ENCODE results near the gene TM4SF4.

TM4SF4 gene

DNA sequence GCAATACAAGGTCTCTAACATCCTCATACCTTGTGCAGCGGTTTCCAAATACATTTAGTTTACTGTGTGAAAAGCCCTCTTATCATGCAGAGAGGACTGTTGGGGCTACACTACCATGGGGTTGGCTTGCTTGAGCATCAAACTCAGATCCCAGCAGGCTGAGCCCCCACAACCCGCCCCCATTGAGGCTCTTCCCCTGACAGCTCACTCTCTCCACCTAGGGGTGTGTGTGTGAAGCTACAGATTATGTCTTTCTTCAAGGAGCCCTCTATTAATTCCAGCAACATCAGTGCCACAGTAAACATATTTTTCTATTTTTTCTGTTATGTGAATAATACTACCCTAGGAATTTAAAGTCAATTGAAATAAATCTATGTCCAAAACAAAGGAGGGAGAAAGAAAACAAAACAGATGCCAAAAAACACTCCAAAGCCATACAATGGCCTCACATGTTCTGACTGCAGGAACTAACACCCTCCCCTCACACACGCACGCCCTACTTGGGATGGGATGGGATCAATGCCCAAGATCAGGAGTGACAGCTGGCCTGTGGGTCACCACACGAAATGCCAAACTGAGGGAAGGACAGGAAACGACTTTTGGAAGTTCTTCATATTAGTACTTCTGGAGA lies 14.7 kb downstream of the TM4SF4 start:
- Histone ChIP-seq H4K91ac (ENCODE audit: low read depth, low read length) (no peak overlapping the region), H3K36me3 (ENCODE audit: control insufficient read depth in 1 of 2, insufficient read depth in 2 of 2, low read length in 2 of 2) (no peaks in the 10 kb centered on the region), H3K23ac (ENCODE audit: low read length) (no peak overlapping the region), H4K12ac (ENCODE audit: low read depth, low read length) (no peak overlapping the region), H2AFZ (ENCODE audit: insufficient read depth, low read length, poor library complexity) (no peak overlapping the region), H3K18ac (ENCODE audit: low read length) (no peak overlapping the region), H2AK5ac (ENCODE audit: low read length) (no peak overlapping the region), H3K4ac (ENCODE audit: low read depth, low read length) (no peak overlapping the region), H3K9me3 (ENCODE audit: insufficient read depth, low read depth, low read length) (no peaks in the 10 kb centered on the region), H2BK120ac (ENCODE audit: insufficient read depth, low read length, poor library complexity) (no peak overlapping the region), H3K27me3 (ENCODE audit: insufficient read depth, low read length) (no peaks in the 10 kb centered on the region), H3K4me2 (ENCODE audit: low read length) (no peak overlapping the region), H4K8ac (ENCODE audit: low read depth, low read length) (no peak overlapping the region), H3K79me1 (ENCODE audit: low read length) (no peaks in the 10 kb centered on the region), H3K9ac (ENCODE audit: low read length) (no peak overlapping the region), H3K4me1 (ENCODE audit: control insufficient read depth in 1 of 2, insufficient read depth in 2 of 2, low read length in 2 of 2) (no peaks in the 10 kb centered on the region), H3K27ac (ENCODE audit: low read depth, low read length) (no peak overlapping the region), H3K79me2 (ENCODE audit: control insufficient read depth, insufficient read depth, low read length, poor library complexity) (no peaks in the 10 kb centered on the region), H2BK5ac (ENCODE audit: low read depth, low read length, poor library complexity) (no peak overlapping the region), H2BK12ac (ENCODE audit: low read length) (no peak overlapping the region), H3K14ac (ENCODE audit: low read length) (no peak overlapping the region), H3K4me3 (ENCODE audit: low read depth, low read length) (no peak overlapping the region)
- WGBS (ENCODE audit: extremely low coverage, insufficient coverage, insufficient read length): no CpG with 5 or more reads among the region's 6 CpGs
- DNase-seq: peak in 1 of 2 donors; percentile 26

DNA sequence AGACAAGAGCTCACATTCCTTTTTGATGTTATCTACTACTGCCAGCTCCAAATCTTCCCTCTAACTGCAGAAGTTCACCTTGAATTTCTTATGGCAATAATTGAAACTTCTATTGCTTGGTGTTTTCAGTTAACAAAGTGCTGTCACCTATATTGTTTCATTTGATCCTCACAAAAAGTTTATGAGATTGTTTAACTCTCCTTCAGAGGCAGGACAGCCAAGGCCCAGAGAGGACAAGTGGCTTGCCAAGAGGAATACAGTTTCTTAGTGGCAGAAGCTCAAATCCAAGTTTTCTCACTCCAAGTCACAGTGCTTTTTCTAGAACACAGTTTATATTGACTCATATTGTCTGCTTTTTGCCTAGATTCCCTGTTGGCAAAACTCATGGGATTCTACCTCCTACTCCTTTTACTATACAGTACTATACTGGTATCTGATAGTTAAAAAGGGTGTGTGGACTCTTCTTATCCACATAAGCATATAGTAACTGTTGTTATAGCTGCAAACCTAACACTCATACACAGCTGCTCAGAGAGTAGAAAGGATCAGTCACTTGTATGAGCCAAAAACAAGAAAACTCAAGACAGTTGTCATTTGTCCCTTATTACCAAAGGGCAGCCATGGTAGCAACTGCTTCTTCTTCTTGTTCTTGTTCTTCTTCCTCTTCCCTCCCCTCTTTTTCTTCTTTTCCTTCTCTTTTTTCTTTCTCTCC lies 15.9 kb downstream of the TM4SF4 start:
- Histone ChIP-seq H3K79me2 (ENCODE audit: control insufficient read depth, insufficient read depth, low read length, poor library complexity) (no peaks in the 10 kb centered on the region), H4K12ac (ENCODE audit: low read depth, low read length) (no peak overlapping the region), H3K4me2 (ENCODE audit: low read length) (no peak overlapping the region), H3K79me1 (ENCODE audit: low read length) (no peaks in the 10 kb centered on the region), H3K4me1 (ENCODE audit: control insufficient read depth in 1 of 2, insufficient read depth in 2 of 2, low read length in 2 of 2) (no peaks in the 10 kb centered on the region), H3K23ac (ENCODE audit: low read length) (no peak overlapping the region), H3K9ac (ENCODE audit: low read length) (no peak overlapping the region), H3K4ac (ENCODE audit: low read depth, low read length) (no peak overlapping the region), H3K9me3 (ENCODE audit: insufficient read depth, low read depth, low read length) (no peaks in the 10 kb centered on the region), H2BK5ac (ENCODE audit: low read depth, low read length, poor library complexity) (no peak overlapping the region), H3K4me3 (ENCODE audit: low read depth, low read length) (no peak overlapping the region), H2AK5ac (ENCODE audit: low read length) (no peak overlapping the region), H3K36me3 (ENCODE audit: control insufficient read depth in 1 of 2, insufficient read depth in 2 of 2, low read length in 2 of 2) (no peaks in the 10 kb centered on the region), H3K14ac (ENCODE audit: low read length) (no peak overlapping the region), H4K91ac (ENCODE audit: low read depth, low read length) (no peak overlapping the region), H3K18ac (ENCODE audit: low read length) (no peak overlapping the region), H3K27me3 (ENCODE audit: insufficient read depth, low read length) (no peaks in the 10 kb centered on the region), H3K27ac (ENCODE audit: low read depth, low read length) (no peak overlapping the region), H2AFZ (ENCODE audit: insufficient read depth, low read length, poor library complexity) (no peak overlapping the region), H2BK12ac (ENCODE audit: low read length) (no peak overlapping the region), H4K8ac (ENCODE audit: low read depth, low read length) (no peak overlapping the region), H2BK120ac (ENCODE audit: insufficient read depth, low read length, poor library complexity) (no peak overlapping the region)
- DNase-seq: no peak

- Histone ChIP-seq H4K8ac (ENCODE audit: low read depth, low read length) (no peak overlapping the region), H2BK12ac (ENCODE audit: low read length) (no peak overlapping the region), H3K36me3 (ENCODE audit: control insufficient read depth in 1 of 2, insufficient read depth in 2 of 2, low read length in 2 of 2) (no peaks in the 10 kb centered on the region), H3K4ac (ENCODE audit: low read depth, low read length) (no peak overlapping the region), H3K79me2 (ENCODE audit: control insufficient read depth, insufficient read depth, low read length, poor library complexity) (no peaks in the 10 kb centered on the region), H3K23ac (ENCODE audit: low read length) (no peak overlapping the region), H3K4me1 (ENCODE audit: control insufficient read depth in 1 of 2, insufficient read depth in 2 of 2, low read length in 2 of 2) (no peaks in the 10 kb centered on the region), H3K79me1 (ENCODE audit: low read length) (no peaks in the 10 kb centered on the region), H3K14ac (ENCODE audit: low read length) (no peak overlapping the region), H2BK5ac (ENCODE audit: low read depth, low read length, poor library complexity) (no peak overlapping the region), H3K27me3 (ENCODE audit: insufficient read depth, low read length) (no peaks in the 10 kb centered on the region), H2AK5ac (ENCODE audit: low read length) (no peak overlapping the region), H3K4me2 (ENCODE audit: low read length) (no peak overlapping the region), H3K4me3 (ENCODE audit: low read depth, low read length) (no peak overlapping the region), H3K18ac (ENCODE audit: low read length) (no peak overlapping the region), H4K12ac (ENCODE audit: low read depth, low read length) (no peak overlapping the region), H2BK120ac (ENCODE audit: insufficient read depth, low read length, poor library complexity) (no peak overlapping the region), H4K91ac (ENCODE audit: low read depth, low read length) (no peak overlapping the region), H3K9me3 (ENCODE audit: insufficient read depth, low read depth, low read length) (no peaks in the 10 kb centered on the region), H3K27ac (ENCODE audit: low read depth, low read length) (no peak overlapping the region), H3K9ac (ENCODE audit: low read length) (no peak overlapping the region), H2AFZ (ENCODE audit: insufficient read depth, low read length, poor library complexity) (no peak overlapping the region)
- DNase-seq: no peak
- no CpG with 5 or more reads among the region's 8 CpGs for WGBS (ENCODE audit: extremely low coverage, insufficient coverage, insufficient read length)
These were observed 19.0 kb downstream of the TM4SF4 start for GRCh38 chr3:149493315-149494021.

DNA sequence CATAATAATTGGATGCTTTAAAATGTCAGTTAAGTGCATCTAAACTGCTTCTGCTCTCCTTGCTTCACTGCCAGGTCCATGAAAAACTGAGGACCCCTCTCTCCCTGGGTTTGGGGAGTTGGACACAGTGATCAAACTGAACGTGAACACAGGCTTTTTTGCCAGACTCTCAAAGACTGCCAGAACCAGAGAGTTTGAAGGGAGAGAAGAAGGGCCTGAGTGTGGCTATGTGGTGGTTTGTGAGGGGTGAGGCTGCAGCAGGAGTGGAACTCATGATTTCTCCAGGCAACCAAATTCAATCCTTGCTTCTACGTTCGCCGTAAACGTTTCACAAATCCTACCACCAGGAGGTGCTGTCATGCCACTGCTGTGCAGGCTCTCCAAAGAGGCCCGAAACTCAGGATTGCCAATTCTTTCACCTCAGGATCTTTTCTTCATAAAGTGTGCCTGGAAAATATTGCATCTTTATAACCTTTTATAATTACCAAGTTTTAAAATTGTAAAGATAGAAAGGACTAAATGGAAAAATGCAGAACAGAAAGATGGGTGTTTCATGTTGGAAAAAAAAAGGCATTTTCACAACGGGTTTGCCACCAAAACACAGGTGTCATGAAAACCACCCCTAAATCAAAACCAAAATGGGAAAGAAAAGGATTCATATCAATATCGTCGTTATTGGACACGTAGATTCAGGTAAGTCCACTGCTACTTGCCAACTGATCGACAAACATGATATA lies 19.7 kb downstream of the TM4SF4 start:
- peak; percentile 48 to 93 for DNase-seq
- no peaks in the 10 kb centered on the region for H3K27me3 ChIP-seq (ENCODE audit: insufficient read depth, low read length)
- no peak overlapping the region for H3K4me3 ChIP-seq (ENCODE audit: low read depth, low read length)
- no peak overlapping the region for H4K8ac ChIP-seq (ENCODE audit: low read depth, low read length)
- H3K4me1 ChIP-seq (ENCODE audit: control insufficient read depth in 1 of 2, insufficient read depth in 2 of 2, low read length in 2 of 2): no peaks in the 10 kb centered on the region
- H3K36me3 ChIP-seq (ENCODE audit: control insufficient read depth in 1 of 2, insufficient read depth in 2 of 2, low read length in 2 of 2): no peaks in the 10 kb centered on the region
- no peak overlapping the region for H2BK120ac ChIP-seq (ENCODE audit: insufficient read depth, low read length, poor library complexity)
- no peak overlapping the region for H3K14ac ChIP-seq (ENCODE audit: low read length)
- H3K9me3 ChIP-seq (ENCODE audit: insufficient read depth, low read depth, low read length): no peaks in the 10 kb centered on the region
- no peak overlapping the region for H2AFZ ChIP-seq (ENCODE audit: insufficient read depth, low read length, poor library complexity)
- H3K27ac ChIP-seq (ENCODE audit: low read depth, low read length): no peak overlapping the region
- no peak overlapping the region for H4K91ac ChIP-seq (ENCODE audit: low read depth, low read length)
- H3K18ac ChIP-seq (ENCODE audit: low read length): no peak overlapping the region
- WGBS (ENCODE audit: extremely low coverage, insufficient coverage, insufficient read length): no CpG with 5 or more reads among the region's 11 CpGs
- H2BK12ac ChIP-seq (ENCODE audit: low read length): no peak overlapping the region
- no peak overlapping the region for H2AK5ac ChIP-seq (ENCODE audit: low read length)
- no peak overlapping the region for H4K12ac ChIP-seq (ENCODE audit: low read depth, low read length)
- H3K79me1 ChIP-seq (ENCODE audit: low read length): no peaks in the 10 kb centered on the region
- no peak overlapping the region for H3K9ac ChIP-seq (ENCODE audit: low read length)
- no peak overlapping the region for H3K23ac ChIP-seq (ENCODE audit: low read length)
- no peak overlapping the region for H2BK5ac ChIP-seq (ENCODE audit: low read depth, low read length, poor library complexity)
- no peak overlapping the region for H3K4me2 ChIP-seq (ENCODE audit: low read length)
- no peak overlapping the region for H3K4ac ChIP-seq (ENCODE audit: low read depth, low read length)
- H3K79me2 ChIP-seq (ENCODE audit: control insufficient read depth, insufficient read depth, low read length, poor library complexity): no peaks in the 10 kb centered on the region

All from trophoblast cell (in vitro differentiated cells and primary cell).